Mesodermal cell (in vitro differentiated cells): ENCODE measurements around the gene VSTM4.

Experiments used
- H3K27ac ChIP-seq: 2 replicates; pipeline ENCODE4 v1.7.0; 2013; ENCODE audit warnings: mild to moderate bottlenecking, low read depth, low read length, moderate library complexity; ENCODE audit not compliant: severe bottlenecking
- H3K36me3 ChIP-seq: 2 replicates; pipeline ENCODE4 v1.7.1; 2013; ENCODE audit warnings: mild to moderate bottlenecking, low read length, moderate library complexity; ENCODE audit not compliant: control insufficient read depth, insufficient read depth
- H3K4me1 ChIP-seq: one replicate; pipeline ENCODE4 v1.7.1; 2013; ENCODE audit warnings: mild to moderate bottlenecking, low read length; ENCODE audit not compliant: insufficient read depth, control insufficient read depth, poor library complexity, severe bottlenecking
- H3K4me3 ChIP-seq: 2 replicates; pipeline ENCODE4 v1.7.0; 2013; ENCODE audit warnings: low read length, control low read depth, mild to moderate bottlenecking; ENCODE audit not compliant: insufficient read depth, poor library complexity, severe bottlenecking; ENCODE audit errors: extremely low read depth
- H3K9me3 ChIP-seq: 2 replicates; pipeline ENCODE4 v1.7.1; 2013; ENCODE audit warnings: mild to moderate bottlenecking, low read length, moderate library complexity; ENCODE audit not compliant: control insufficient read depth
- WGBS, 2 experiments: methylation state at CpG; one replicate each; pipeline ENCODE4 v1.1.5; 2013; ENCODE audit warnings: missing lambda C conversion rate in 2 of 2; ENCODE audit not compliant: insufficient coverage in 2 of 2; 5-methylcytosine and 5-hydroxymethylcytosine counted together

The VSTM4 gene

GRCh38 chr10:49039409-49039808 lies 75.9 kb downstream of the VSTM4 start:
- Histone ChIP-seq H3K9me3 (no peaks in the 10 kb centered on the region), H3K36me3 (no peaks in the 10 kb centered on the region), H3K4me1 (no peaks in the 10 kb centered on the region), H3K27ac (no peak overlapping the region), H3K4me3 (no peak overlapping the region)
- WGBS, 2 experiments, result 91 to 98% methylated on average over 5 to 6 of the region's 7 CpGs

GRCh38 chr10:49038711-49039110 lies 76.6 kb downstream of the VSTM4 start:
- Histone ChIP-seq H3K9me3 (no peaks in the 10 kb centered on the region), H3K4me3 (no peak overlapping the region), H3K36me3 (no peaks in the 10 kb centered on the region), H3K27ac (no peak overlapping the region), H3K4me1 (no peaks in the 10 kb centered on the region)
- 93 to 97% methylated on average over 4 of the region's 5 CpGs for WGBS, 2 experiments

- Histone ChIP-seq H3K36me3 (no peaks in the 10 kb centered on the region), H3K27ac (no peak overlapping the region), H3K4me3 (no peak overlapping the region), H3K4me1 (no peaks in the 10 kb centered on the region), H3K9me3 (no peaks in the 10 kb centered on the region)
- WGBS, 2 experiments, result 88 to 93% methylated on average over 5 to 6 of the region's 7 CpGs
Measured at GRCh38 chr10:49037187-49037586, 78.1 kb downstream of the VSTM4 start.

- no peak overlapping the region for H3K4me3 ChIP-seq
- WGBS, 2 experiments, result 97% methylated on average over 3 of the region's 3 CpGs; no CpG with 5 or more reads in 1 of the 2 experiments
- H3K27ac ChIP-seq, result no peak overlapping the region
- H3K9me3 ChIP-seq, result no peaks in the 10 kb centered on the region
- H3K4me1 ChIP-seq, result no peaks in the 10 kb centered on the region
- no peaks in the 10 kb centered on the region for H3K36me3 ChIP-seq
Measured at GRCh38 chr10:49036638-49037037, 78.7 kb downstream of the VSTM4 start.

- WGBS, 2 experiments, result 92 to 96% methylated on average over 3 to 4 of the region's 8 CpGs
- Histone ChIP-seq H3K4me3 (no peak overlapping the region), H3K36me3 (no peaks in the 10 kb centered on the region)
Measured at GRCh38 chr10:49035920-49036319, 79.4 kb downstream of the VSTM4 start.

GRCh38 chr10:49034925-49035324 lies 80.4 kb downstream of the VSTM4 start:
- Histone ChIP-seq H3K36me3 (no peaks in the 10 kb centered on the region), H3K4me1 (no peaks in the 10 kb centered on the region), H3K27ac (no peak overlapping the region), H3K4me3 (no peak overlapping the region), H3K9me3 (no peaks in the 10 kb centered on the region)
- WGBS, 2 experiments, result 93 to 96% methylated on average over 5 of the region's 6 CpGs

More at GRCh38 chr10:49035920-49036319, 79.4 kb downstream of the VSTM4 start:
- Histone ChIP-seq H3K27ac (no peak overlapping the region), H3K4me1 (no peaks in the 10 kb centered on the region), H3K9me3 (no peaks in the 10 kb centered on the region)

- WGBS, 2 experiments, result 91 to 96% methylated on average over 1 of the region's 1 CpG
- H3K36me3 ChIP-seq, result no peaks in the 10 kb centered on the region
- no peak overlapping the region for H3K4me3 ChIP-seq
Measured at GRCh38 chr10:49033939-49034338, 81.4 kb downstream of the VSTM4 start.

GRCh38 chr10:49029666-49030065 lies 85.7 kb downstream of the VSTM4 start:
- Histone ChIP-seq H3K4me1 (no peaks in the 10 kb centered on the region), H3K27ac (no peak overlapping the region), H3K4me3 (no peak overlapping the region), H3K36me3 (no peaks in the 10 kb centered on the region), H3K9me3 (no peaks in the 10 kb centered on the region)
- WGBS, 2 experiments, result no CpG with 5 or more reads among the region's 1 CpG

More at GRCh38 chr10:49033939-49034338, 81.4 kb downstream of the VSTM4 start:
- Histone ChIP-seq H3K9me3 (no peaks in the 10 kb centered on the region), H3K4me1 (no peaks in the 10 kb centered on the region), H3K27ac (no peak overlapping the region)

- Histone ChIP-seq H3K36me3 (no peaks in the 10 kb centered on the region), H3K4me3 (no peak overlapping the region), H3K9me3 (no peaks in the 10 kb centered on the region), H3K4me1 (no peaks in the 10 kb centered on the region), H3K27ac (no peak overlapping the region)
- no CpG with 5 or more reads among the region's 2 CpGs for WGBS, 2 experiments
Measured at GRCh38 chr10:49028639-49029038, 86.7 kb downstream of the VSTM4 start.

GRCh38 chr10:49025347-49025983 lies 89.9 kb downstream of the VSTM4 start:
- 94 to 96% methylated on average over 5 to 7 of the region's 7 CpGs for WGBS, 2 experiments
- Histone ChIP-seq H3K36me3 (no peaks in the 10 kb centered on the region), H3K9me3 (no peaks in the 10 kb centered on the region), H3K27ac (no peak overlapping the region), H3K4me1 (no peaks in the 10 kb centered on the region), H3K4me3 (no peak overlapping the region)

- no peaks in the 10 kb centered on the region for H3K4me1 ChIP-seq
- no peak overlapping the region for H3K27ac ChIP-seq
- H3K4me3 ChIP-seq, result no peak overlapping the region
- WGBS, 2 experiments, result 96 to 97% methylated on average over 3 of the region's 3 CpGs
- H3K36me3 ChIP-seq, result no peaks in the 10 kb centered on the region
- H3K9me3 ChIP-seq, result no peaks in the 10 kb centered on the region
Measured at GRCh38 chr10:49024484-49024883, 90.8 kb downstream of the VSTM4 start.
